ENCODE data around the gene SH2D3C. TPM values are rescaled to one million over a fixed set of nuclear protein-coding genes. Genes with fewer than 3 reads are reported as not detected.

The SH2D3C gene
- total and polyA plus RNA-seq, 2 of the 8 experiments (the other 6 are each of a cell fraction or from before 2014, with no cell fraction given), result 6.4 to 8.1 TPM

DNA sequence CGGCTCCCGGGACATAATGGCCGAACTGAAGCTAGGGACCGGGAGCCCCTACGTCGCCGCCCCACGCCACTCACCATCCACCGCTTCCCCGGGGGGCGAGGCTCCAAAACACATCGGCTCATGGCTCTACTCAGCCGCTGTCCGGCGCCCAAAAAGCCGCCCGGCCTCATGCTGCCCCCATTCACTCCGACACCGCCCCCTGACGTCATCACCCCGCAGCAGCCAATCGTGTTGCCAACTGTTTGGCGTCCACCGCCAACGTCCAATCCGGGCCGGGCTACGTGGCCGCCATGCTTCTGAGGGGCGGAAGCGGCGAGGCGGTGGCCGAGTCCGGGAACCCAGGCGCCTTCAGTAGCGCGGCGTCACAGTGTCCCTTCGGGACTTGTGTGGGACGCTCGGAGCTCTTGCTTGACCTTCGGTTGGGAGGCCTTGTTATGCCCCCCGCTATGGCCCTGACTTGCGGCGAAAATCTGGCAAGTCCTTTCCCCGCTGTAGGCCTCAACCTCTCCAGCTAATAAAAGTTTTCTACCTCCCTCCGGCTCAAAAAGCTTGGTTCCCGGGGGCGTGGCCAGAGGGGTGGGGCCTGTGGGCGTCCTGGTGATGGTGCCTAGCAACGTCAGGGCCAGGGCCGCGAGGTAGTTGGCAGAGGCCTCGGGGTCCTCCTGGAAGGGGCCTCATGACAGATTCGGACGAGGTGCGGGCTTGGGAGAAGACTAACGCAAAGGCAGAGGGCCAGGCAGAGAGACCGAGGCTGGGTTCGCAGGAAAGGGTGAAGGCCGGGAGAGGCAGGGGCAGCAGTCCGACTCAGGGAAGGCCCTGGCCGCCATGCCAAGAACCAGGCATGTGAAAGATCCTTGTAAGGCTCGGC, 62.8 kb downstream of the SH2D3C start, which contains the start of the genes PTRH1 and TTC16 (continued):
- TF ChIP-seq, protein P1, sequence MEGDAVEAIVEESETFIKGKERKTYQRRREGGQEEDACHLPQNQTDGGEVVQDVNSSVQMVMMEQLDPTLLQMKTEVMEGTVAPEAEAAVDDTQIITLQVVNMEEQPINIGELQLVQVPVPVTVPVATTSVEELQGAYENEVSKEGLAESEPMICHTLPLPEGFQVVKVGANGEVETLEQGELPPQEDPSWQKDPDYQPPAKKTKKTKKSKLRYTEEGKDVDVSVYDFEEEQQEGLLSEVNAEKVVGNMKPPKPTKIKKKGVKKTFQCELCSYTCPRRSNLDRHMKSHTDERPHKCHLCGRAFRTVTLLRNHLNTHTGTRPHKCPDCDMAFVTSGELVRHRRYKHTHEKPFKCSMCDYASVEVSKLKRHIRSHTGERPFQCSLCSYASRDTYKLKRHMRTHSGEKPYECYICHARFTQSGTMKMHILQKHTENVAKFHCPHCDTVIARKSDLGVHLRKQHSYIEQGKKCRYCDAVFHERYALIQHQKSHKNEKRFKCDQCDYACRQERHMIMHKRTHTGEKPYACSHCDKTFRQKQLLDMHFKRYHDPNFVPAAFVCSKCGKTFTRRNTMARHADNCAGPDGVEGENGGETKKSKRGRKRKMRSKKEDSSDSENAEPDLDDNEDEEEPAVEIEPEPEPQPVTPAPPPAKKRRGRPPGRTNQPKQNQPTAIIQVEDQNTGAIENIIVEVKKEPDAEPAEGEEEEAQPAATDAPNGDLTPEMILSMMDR (IDR thresholded peaks at IDR 0.05; ENCODE audit: control extremely low read depth in 1 of 3, insufficient read depth in 1 of 3, low read depth in 1 of 3, low read length in 3 of 3), result no peak
- no peak for TF ChIP-seq CBX8 (IDR thresholded peaks at IDR 0.05; ENCODE audit: borderline replicate concordance, low read depth, low read length)
- TF ChIP-seq RFX5 (IDR thresholded peaks at IDR 0.05; ENCODE audit: borderline replicate concordance, low read depth, low read length), result no peak
- no peak for TF ChIP-seq RXRA (IDR thresholded peaks at IDR 0.05; ENCODE audit: insufficient read depth, low read depth, low read length)
- no peak for TF ChIP-seq EP300 (IDR thresholded peaks at IDR 0.05; ENCODE audit: borderline replicate concordance in 1 of 2, low read depth in 2 of 2, low read length in 2 of 2)
- TF ChIP-seq SRF (IDR thresholded peaks at IDR 0.05; ENCODE audit: low read depth, low read length), result no peak
